WTC11 (cell line): ENCODE results near the gene IL24. TPM values are rescaled to one million over a fixed set of nuclear protein-coding genes. Genes with fewer than 3 reads are reported as not detected.

Experiments used
- ATAC-seq: fragments of 200-7000 bp; cut with Tn5 transposase; 2 replicates; pipeline ENCODE4 v1.10.0; 2021; ENCODE audit warnings: mild to moderate bottlenecking, moderate library complexity
- CTCF ChIA-PET: fragments of 300-600 bp; sonication (Branson Sonifier 250); formaldehyde crosslinking; loops from one replicate; lab custom pipeline; 2021; ENCODE audit warnings: antibody characterized with exemption; lab: Charles Lee
- POLR2A ChIA-PET: fragments of 350-600 bp; sonication (Branson Sonifier 250); formaldehyde crosslinking; loops from one replicate; lab custom pipeline; 2021; ENCODE audit warnings: antibody characterized with exemption; lab: Charles Lee
- DNase-seq: peaks from one replicate; pipeline ENCODE4 v3.0.0; 2021; ENCODE audit warnings: low spot score
- H3K27ac Mint-ChIP-seq: 2 replicates; pipeline ENCODE4 v1.8.0; 2021; ENCODE audit warnings: mixed read lengths
- H3K27me3 Mint-ChIP-seq: 2 replicates; pipeline ENCODE4 v1.8.0; 2021; ENCODE audit warnings: low read depth, mild to moderate bottlenecking, moderate library complexity, mixed read lengths
- H3K36me3 Mint-ChIP-seq: 2 replicates; pipeline ENCODE4 v1.8.0; 2021; ENCODE audit warnings: mixed read lengths
- H3K4me1 Mint-ChIP-seq: 2 replicates; pipeline ENCODE4 v1.8.0; 2022; ENCODE audit warnings: mixed read lengths
- H3K4me3 Mint-ChIP-seq: 2 replicates; pipeline ENCODE4 v1.8.0; 2021; ENCODE audit warnings: mild to moderate bottlenecking, moderate library complexity, mixed read lengths
- H3K9me3 Mint-ChIP-seq: 2 replicates; pipeline ENCODE4 v1.8.0; 2021; ENCODE audit warnings: mixed read lengths
- ATF3 ChIP-seq: sonication (generic); formaldehyde crosslinking; conservative IDR thresholded peaks from 2 replicates; pipeline ENCODE4 v1.8.1; 2022; ENCODE audit warnings: mild to moderate bottlenecking, missing genetic modification reagents
- CDX4 ChIP-seq: fragments of 250-450 bp; sonication (Bioruptor Pico); IDR thresholded peaks from 2 replicates; pipeline ENCODE4 v1.9.0; 2021; ENCODE audit warnings: moderate library complexity, mild to moderate bottlenecking, inconsistent platforms, borderline replicate concordance
- ELF4 ChIP-seq: sonication (generic); formaldehyde crosslinking; IDR thresholded peaks from 2 replicates; pipeline ENCODE4 v1.8.1; 2022; ENCODE audit warnings: low read depth, mild to moderate bottlenecking, moderate library complexity, missing genetic modification reagents
- ETV6 ChIP-seq: sonication (generic); formaldehyde crosslinking; IDR thresholded peaks from 2 replicates; pipeline ENCODE4 v1.8.1; 2022; ENCODE audit warnings: mild to moderate bottlenecking, missing genetic modification reagents
- GABPB1 ChIP-seq: sonication (generic); formaldehyde crosslinking; IDR thresholded peaks from 2 replicates; pipeline ENCODE4 v1.8.1; 2023; ENCODE audit warnings: mild to moderate bottlenecking, missing genetic modification reagents
- GRHL2 ChIP-seq: fragments of 250-450 bp; sonication (Bioruptor Pico); IDR thresholded peaks from 2 replicates; pipeline ENCODE4 v1.8.0; 2022; ENCODE audit warnings: mild to moderate bottlenecking, moderate library complexity; ENCODE audit not compliant: insufficient replicate concordance, severe bottlenecking
- GTF2I ChIP-seq: fragments of 250-450 bp; sonication (Bioruptor Pico); conservative IDR thresholded peaks from 2 replicates; pipeline ENCODE4 v1.4.0; 2021; ENCODE audit warnings: mild to moderate bottlenecking
- IRF1 ChIP-seq: sonication (generic); formaldehyde crosslinking; IDR thresholded peaks from 2 replicates; pipeline ENCODE4 v1.8.0; 2023; ENCODE audit warnings: missing genetic modification reagents
- KAT7 ChIP-seq: sonication (generic); formaldehyde crosslinking; IDR thresholded peaks from 2 replicates; pipeline ENCODE4 v1.8.1; 2023; ENCODE audit warnings: missing genetic modification reagents, mild to moderate bottlenecking, borderline replicate concordance
- NR1H2 ChIP-seq: sonication (generic); formaldehyde crosslinking; IDR thresholded peaks from 2 replicates; pipeline ENCODE4 v1.9.0; 2021; ENCODE audit warnings: mild to moderate bottlenecking, moderate library complexity, missing genetic modification reagents
- PRRX2 ChIP-seq: fragments of 250-450 bp; sonication (Bioruptor Pico); IDR thresholded peaks from 2 replicates; pipeline ENCODE4 v1.8.0; 2021; ENCODE audit warnings: mild to moderate bottlenecking
- SMAD4 ChIP-seq: sonication (generic); formaldehyde crosslinking; IDR thresholded peaks from 2 replicates; pipeline ENCODE4 v1.8.0; 2022; ENCODE audit warnings: mild to moderate bottlenecking, missing genetic modification reagents
- SP1 ChIP-seq: sonication (generic); formaldehyde crosslinking; conservative IDR thresholded peaks from 2 replicates; pipeline ENCODE4 v1.8.1; 2022; ENCODE audit warnings: missing genetic modification reagents
- TCF7 ChIP-seq: sonication (generic); formaldehyde crosslinking; IDR thresholded peaks from 2 replicates; pipeline ENCODE4 v1.8.0; 2022; ENCODE audit warnings: mild to moderate bottlenecking, low read depth, missing genetic modification reagents, moderate library complexity
- ZBTB21 ChIP-seq: sonication (generic); formaldehyde crosslinking; IDR thresholded peaks from 2 replicates; pipeline ENCODE4 v1.8.1; 2023; ENCODE audit warnings: mild to moderate bottlenecking, missing genetic modification reagents, borderline replicate concordance
- ZNF121 ChIP-seq: sonication (generic); formaldehyde crosslinking; IDR thresholded peaks from 2 replicates; pipeline ENCODE4 v1.8.0; 2023; ENCODE audit warnings: missing genetic modification reagents
- ZNF396 ChIP-seq: fragments of 250-450 bp; sonication (Bioruptor Pico); IDR thresholded peaks from 2 replicates; pipeline ENCODE4 v1.8.0; 2021; ENCODE audit warnings: mild to moderate bottlenecking, moderate library complexity, borderline replicate concordance
- ZNF416 ChIP-seq: fragments of 250-450 bp; sonication (Bioruptor Pico); IDR thresholded peaks from 2 replicates; pipeline ENCODE4 v1.9.0; 2021; ENCODE audit warnings: mild to moderate bottlenecking, inconsistent platforms
- ZNF532 ChIP-seq: fragments of 250-450 bp; sonication (Bioruptor Pico); IDR thresholded peaks from 2 replicates; pipeline ENCODE4 v1.9.0; 2021; ENCODE audit warnings: mild to moderate bottlenecking, borderline replicate concordance
- total RNA-seq: library from RNA; stranded (reverse); gene quantifications from 3 replicates; pipeline ENCODE4 v1.2.3, GENCODE V29; 2021
- TF ChIP-seq, protein P1 (sequence below): fragments of 250-450 bp; sonication (Bioruptor Pico); IDR thresholded peaks from 2 replicates; pipeline ENCODE4 v2.1.2; 2022; ENCODE audit warnings: mild to moderate bottlenecking, moderate library complexity
- TF ChIP-seq, protein P2 (sequence below): sonication (generic); formaldehyde crosslinking; IDR thresholded peaks from 2 replicates; pipeline ENCODE4 v1.8.1; 2022; ENCODE audit warnings: missing genetic modification reagents, borderline replicate concordance
- TF ChIP-seq, protein P3 (sequence below): fragments of 250-450 bp; sonication (Bioruptor Pico); IDR thresholded peaks from 2 replicates; pipeline ENCODE4 v1.9.0; 2021; ENCODE audit warnings: mild to moderate bottlenecking

IL24 gene
- total RNA-seq, 1 experiment from 2014 or later = not detected

- TF ChIP-seq, protein P1, sequence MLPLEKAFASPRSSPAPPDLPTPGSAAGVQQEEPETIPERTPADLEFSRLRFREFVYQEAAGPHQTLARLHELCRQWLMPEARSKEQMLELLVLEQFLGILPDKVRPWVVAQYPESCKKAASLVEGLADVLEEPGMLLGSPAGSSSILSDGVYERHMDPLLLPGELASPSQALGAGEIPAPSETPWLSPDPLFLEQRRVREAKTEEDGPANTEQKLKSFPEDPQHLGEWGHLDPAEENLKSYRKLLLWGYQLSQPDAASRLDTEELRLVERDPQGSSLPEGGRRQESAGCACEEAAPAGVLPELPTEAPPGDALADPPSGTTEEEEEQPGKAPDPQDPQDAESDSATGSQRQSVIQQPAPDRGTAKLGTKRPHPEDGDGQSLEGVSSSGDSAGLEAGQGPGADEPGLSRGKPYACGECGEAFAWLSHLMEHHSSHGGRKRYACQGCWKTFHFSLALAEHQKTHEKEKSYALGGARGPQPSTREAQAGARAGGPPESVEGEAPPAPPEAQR (CRISPR knock-in tag) = no peak
- TF ChIP-seq ZNF121 (CRISPR knock-in tag) = no peak
- no peak for TF ChIP-seq PRRX2 (CRISPR knock-in tag)
Measured at GRCh38 chr1:206903687-206904086, 6.4 kb downstream of the IL24 start (continued).

DNA sequence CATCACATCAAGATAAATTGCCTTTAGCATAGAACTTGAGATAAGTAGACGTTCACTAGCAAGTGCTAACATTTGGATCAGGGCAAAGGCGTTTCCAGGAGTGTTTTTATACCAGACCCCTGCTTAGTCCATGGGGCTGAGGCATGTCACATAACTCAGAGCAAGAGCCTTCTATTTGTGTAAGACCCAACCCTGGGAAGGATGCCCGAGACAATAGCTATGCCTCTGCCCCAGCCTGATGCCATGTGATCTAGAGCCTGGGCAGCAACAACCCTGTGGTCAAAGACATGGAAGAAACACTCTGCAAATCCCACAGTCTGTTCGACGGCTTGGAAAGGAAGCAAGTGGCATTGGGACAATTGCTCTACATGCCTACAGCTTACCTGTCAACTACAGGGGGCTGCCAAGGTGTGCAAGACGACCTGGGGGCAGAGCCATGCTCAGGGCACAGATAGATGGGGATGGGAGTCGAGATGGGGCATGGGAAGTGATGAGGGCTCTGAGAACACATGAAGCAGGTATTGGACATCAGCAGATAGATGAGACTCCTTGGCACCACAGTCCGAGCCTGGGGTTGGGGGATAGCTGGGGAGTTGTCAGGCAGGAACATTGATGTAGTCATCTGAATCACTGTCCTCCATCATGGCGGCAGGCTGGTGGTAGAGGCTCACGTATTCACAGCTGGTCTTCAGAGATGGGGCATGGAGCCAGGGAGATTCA lies 7.3 kb downstream of the IL24 start:
- ATAC-seq (no peak), DNase-seq (no peak)
- Mint-ChIP-seq H3K36me3 (no peaks in the 10 kb centered on the region), H3K4me1 (peaks cover 12% of the 10 kb centered on the region), H3K4me3 (no peak overlapping the region), H3K27me3 (peaks cover 30% of the 10 kb centered on the region), H3K27ac (no peak overlapping the region), H3K9me3 (no peaks in the 10 kb centered on the region)
- POLR2A ChIA-PET = no interaction called here
- no peak for TF ChIP-seq ATF3 (CRISPR knock-in tag)
- TF ChIP-seq TCF7 = no peak
- TF ChIP-seq, protein P2, sequence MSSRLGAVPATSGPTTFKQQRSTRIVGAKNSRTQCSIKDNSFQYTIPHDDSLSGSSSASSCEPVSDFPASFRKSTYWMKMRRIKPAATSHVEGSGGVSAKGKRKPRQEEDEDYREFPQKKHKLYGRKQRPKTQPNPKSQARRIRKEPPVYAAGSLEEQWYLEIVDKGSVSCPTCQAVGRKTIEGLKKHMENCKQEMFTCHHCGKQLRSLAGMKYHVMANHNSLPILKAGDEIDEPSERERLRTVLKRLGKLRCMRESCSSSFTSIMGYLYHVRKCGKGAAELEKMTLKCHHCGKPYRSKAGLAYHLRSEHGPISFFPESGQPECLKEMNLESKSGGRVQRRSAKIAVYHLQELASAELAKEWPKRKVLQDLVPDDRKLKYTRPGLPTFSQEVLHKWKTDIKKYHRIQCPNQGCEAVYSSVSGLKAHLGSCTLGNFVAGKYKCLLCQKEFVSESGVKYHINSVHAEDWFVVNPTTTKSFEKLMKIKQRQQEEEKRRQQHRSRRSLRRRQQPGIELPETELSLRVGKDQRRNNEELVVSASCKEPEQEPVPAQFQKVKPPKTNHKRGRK = no peak
- TF ChIP-seq ZBTB21 (CRISPR knock-in tag) = no peak
- TF ChIP-seq ELF4 = no peak
- no peak for TF ChIP-seq GTF2I (CRISPR knock-in tag)
- no peak for TF ChIP-seq CDX4 (CRISPR knock-in tag)
- no peak for TF ChIP-seq ZNF532 (CRISPR knock-in tag)
- no peak for TF ChIP-seq GABPB1 (CRISPR knock-in tag)
- TF ChIP-seq KAT7 (CRISPR knock-in tag) = no peak
- no peak for TF ChIP-seq ETV6
- TF ChIP-seq NR1H2 (CRISPR knock-in tag) = no peak
- TF ChIP-seq, protein P3, sequence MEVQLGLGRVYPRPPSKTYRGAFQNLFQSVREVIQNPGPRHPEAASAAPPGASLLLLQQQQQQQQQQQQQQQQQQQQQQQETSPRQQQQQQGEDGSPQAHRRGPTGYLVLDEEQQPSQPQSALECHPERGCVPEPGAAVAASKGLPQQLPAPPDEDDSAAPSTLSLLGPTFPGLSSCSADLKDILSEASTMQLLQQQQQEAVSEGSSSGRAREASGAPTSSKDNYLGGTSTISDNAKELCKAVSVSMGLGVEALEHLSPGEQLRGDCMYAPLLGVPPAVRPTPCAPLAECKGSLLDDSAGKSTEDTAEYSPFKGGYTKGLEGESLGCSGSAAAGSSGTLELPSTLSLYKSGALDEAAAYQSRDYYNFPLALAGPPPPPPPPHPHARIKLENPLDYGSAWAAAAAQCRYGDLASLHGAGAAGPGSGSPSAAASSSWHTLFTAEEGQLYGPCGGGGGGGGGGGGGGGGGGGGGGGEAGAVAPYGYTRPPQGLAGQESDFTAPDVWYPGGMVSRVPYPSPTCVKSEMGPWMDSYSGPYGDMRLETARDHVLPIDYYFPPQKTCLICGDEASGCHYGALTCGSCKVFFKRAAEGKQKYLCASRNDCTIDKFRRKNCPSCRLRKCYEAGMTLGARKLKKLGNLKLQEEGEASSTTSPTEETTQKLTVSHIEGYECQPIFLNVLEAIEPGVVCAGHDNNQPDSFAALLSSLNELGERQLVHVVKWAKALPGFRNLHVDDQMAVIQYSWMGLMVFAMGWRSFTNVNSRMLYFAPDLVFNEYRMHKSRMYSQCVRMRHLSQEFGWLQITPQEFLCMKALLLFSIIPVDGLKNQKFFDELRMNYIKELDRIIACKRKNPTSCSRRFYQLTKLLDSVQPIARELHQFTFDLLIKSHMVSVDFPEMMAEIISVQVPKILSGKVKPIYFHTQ (CRISPR knock-in tag) = no peak
- no peak for TF ChIP-seq ZNF396 (CRISPR knock-in tag)
- TF ChIP-seq ZNF416 (CRISPR knock-in tag) = no peak
- TF ChIP-seq SMAD4 = no peak
- TF ChIP-seq IRF1 (CRISPR knock-in tag) = no peak
- TF ChIP-seq GRHL2 (CRISPR knock-in tag) = no peak
- no peak for TF ChIP-seq SP1 (CRISPR knock-in tag)
- CTCF ChIA-PET = interaction anchor here (1.4 kb wide), 1 partner anchor 31 kb away, joined by 3 read pairs; no protein-coding TSS in a partner anchor
